Hepatocyte (in vitro differentiated cells): Measurements from ENCODE around the gene EGLN2. TPM values are rescaled to one million over a fixed set of nuclear protein-coding genes. Genes with fewer than 3 reads are reported as not detected.
"Not testable (repeated sequence)": the region's sequence is repeated elsewhere in the genome, so short reads cannot be mapped to it uniquely, and the experiment has no call there.

Experiments used
- DNase-seq: peaks from one replicate; pipeline ENCODE4 v3.0.0-alpha.2; 2016; ENCODE audit warnings: low spot score
- H2AFZ ChIP-seq: fragments of 200-600 bp; sonication (generic); 2 replicates; pipeline ENCODE4 v1.6.0; 2016; ENCODE audit warnings: antibody characterized with exemption, mild to moderate bottlenecking
- H3K27ac ChIP-seq: fragments of 200-600 bp; sonication (generic); 2 replicates; pipeline ENCODE4 v1.5.1; 2016; ENCODE audit warnings: mild to moderate bottlenecking
- H3K27me3 ChIP-seq: fragments of 200-600 bp; sonication (generic); 2 replicates; pipeline ENCODE4 v1.6.1; 2016
- H3K36me3 ChIP-seq: fragments of 200-600 bp; sonication (generic); replicated peaks from 2 replicates; pipeline ENCODE4 v1.5.1; 2016; ENCODE audit warnings: low read depth; ENCODE audit not compliant: insufficient read depth
- H3K4me1 ChIP-seq: fragments of 200-600 bp; sonication (generic); 2 replicates; pipeline ENCODE4 v1.5.1; 2016; ENCODE audit warnings: mild to moderate bottlenecking, moderate library complexity; ENCODE audit not compliant: insufficient read depth
- H3K4me2 ChIP-seq: fragments of 200-600 bp; sonication (generic); 2 replicates; pipeline ENCODE4 v1.6.0; 2016
- H3K4me3 ChIP-seq: fragments of 200-600 bp; sonication (generic); 2 replicates; pipeline ENCODE4 v1.5.1; 2016; ENCODE audit warnings: mild to moderate bottlenecking
- H3K79me2 ChIP-seq: fragments of 200-600 bp; sonication (generic); 2 replicates; pipeline ENCODE4 v1.6.0; 2017; ENCODE audit warnings: mild to moderate bottlenecking
- H3K9me2 ChIP-seq: fragments of 200-600 bp; sonication (generic); replicated peaks from 2 replicates; pipeline ENCODE4 v1.6.0; 2017; ENCODE audit warnings: mild to moderate bottlenecking; ENCODE audit not compliant: insufficient read depth
- H3K9me3 ChIP-seq: fragments of 200-600 bp; sonication (generic); 2 replicates; pipeline ENCODE4 v1.5.1; 2016; ENCODE audit warnings: low read depth, mild to moderate bottlenecking
- H4K20me1 ChIP-seq: fragments of 200-600 bp; sonication (generic); 2 replicates; pipeline ENCODE4 v1.6.0; 2016; ENCODE audit warnings: mild to moderate bottlenecking; ENCODE audit not compliant: insufficient read depth, poor library complexity, severe bottlenecking
- EZH2 ChIP-seq: fragments of 200-600 bp; sonication (generic); IDR thresholded peaks from 2 replicates; pipeline ENCODE4 v1.6.1; 2016; ENCODE audit warnings: antibody characterized with exemption, mild to moderate bottlenecking, borderline replicate concordance
- EZH2phosphoT487 ChIP-seq: fragments of 200-600 bp; sonication (generic); IDR thresholded peaks from one replicate; pipeline ENCODE4 v1.6.1; 2018; ENCODE audit warnings: antibody characterized with exemption, mild to moderate bottlenecking, low read depth, moderate library complexity; ENCODE audit not compliant: unreplicated experiment, severe bottlenecking
- WGBS: methylation state at CpG from one replicate; pipeline ENCODE4 v1.1.6; 2016; ENCODE audit warnings: low lambda C conversion rate; ENCODE audit errors: missing lambda C conversion rate; 5-methylcytosine and 5-hydroxymethylcytosine counted together
- polyA plus RNA-seq: library from polyadenylated mRNA; unstranded; fragments of >200 nt; fragmentation: Nextera tagmentation; extraction: Ambion mirVana; gene quantifications from 2 replicates; pipeline ENCODE4 v1.2.1, GENCODE V29; 2016
- total RNA-seq: library from RNA; depleted of rRNA; stranded (reverse); fragments of >200 nt; gene quantifications from 2 replicates; pipeline ENCODE4 v1.2.3, GENCODE V29; 2014
- TF ChIP-seq, protein P1 (sequence below): fragments of 200-600 bp; sonication (generic); IDR thresholded peaks from 2 replicates; pipeline ENCODE4 v1.5.1; 2016; ENCODE audit warnings: antibody characterized with exemption, mild to moderate bottlenecking; ENCODE audit not compliant: poor library complexity

EGLN2 gene
- total and polyA plus RNA-seq, 2 experiments from 2014 or later: 88.4 to 121 TPM

DNA sequence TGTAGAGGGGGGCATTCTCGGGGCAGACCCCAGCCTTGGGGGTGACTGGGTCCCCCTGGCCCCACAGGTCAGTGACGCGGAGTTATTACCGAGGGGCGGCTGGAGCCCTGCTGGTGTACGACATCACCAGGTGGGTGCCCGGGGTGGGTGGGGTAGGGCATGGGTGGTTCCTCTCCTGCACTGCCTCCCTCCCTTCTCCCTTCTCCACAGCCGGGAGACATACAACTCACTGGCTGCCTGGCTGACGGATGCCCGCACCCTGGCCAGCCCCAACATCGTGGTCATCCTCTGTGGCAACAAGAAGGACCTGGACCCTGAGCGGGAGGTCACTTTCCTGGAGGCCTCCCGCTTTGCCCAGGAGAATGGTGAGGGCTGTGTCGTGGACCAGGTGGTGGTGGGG lies 15.3 kb upstream of the EGLN2 start:
- 95% methylated on average over 14 of the region's 14 CpGs for WGBS

GRCh38 chr19:40784146-40784545 lies 14.8 kb upstream of the EGLN2 start:
- not testable (repeated sequence) for H3K4me1 ChIP-seq, DNase-seq, H4K20me1 ChIP-seq, H3K27ac ChIP-seq, H3K4me2 ChIP-seq, H3K9me3 ChIP-seq, H3K36me3 ChIP-seq, H2AFZ ChIP-seq, H3K27me3 ChIP-seq, H3K4me3 ChIP-seq, H3K79me2 ChIP-seq, H3K9me2 ChIP-seq
- WGBS: 100% methylated on average over 2 of the region's 2 CpGs

More for the DNA sequence above, 15.3 kb upstream of the EGLN2 start:
- no peak overlapping the region for H3K27ac ChIP-seq
- H3K27me3 ChIP-seq: no peaks in the 10 kb centered on the region
- no peak for TF ChIP-seq EZH2phosphoT487
- TF ChIP-seq, protein P1, sequence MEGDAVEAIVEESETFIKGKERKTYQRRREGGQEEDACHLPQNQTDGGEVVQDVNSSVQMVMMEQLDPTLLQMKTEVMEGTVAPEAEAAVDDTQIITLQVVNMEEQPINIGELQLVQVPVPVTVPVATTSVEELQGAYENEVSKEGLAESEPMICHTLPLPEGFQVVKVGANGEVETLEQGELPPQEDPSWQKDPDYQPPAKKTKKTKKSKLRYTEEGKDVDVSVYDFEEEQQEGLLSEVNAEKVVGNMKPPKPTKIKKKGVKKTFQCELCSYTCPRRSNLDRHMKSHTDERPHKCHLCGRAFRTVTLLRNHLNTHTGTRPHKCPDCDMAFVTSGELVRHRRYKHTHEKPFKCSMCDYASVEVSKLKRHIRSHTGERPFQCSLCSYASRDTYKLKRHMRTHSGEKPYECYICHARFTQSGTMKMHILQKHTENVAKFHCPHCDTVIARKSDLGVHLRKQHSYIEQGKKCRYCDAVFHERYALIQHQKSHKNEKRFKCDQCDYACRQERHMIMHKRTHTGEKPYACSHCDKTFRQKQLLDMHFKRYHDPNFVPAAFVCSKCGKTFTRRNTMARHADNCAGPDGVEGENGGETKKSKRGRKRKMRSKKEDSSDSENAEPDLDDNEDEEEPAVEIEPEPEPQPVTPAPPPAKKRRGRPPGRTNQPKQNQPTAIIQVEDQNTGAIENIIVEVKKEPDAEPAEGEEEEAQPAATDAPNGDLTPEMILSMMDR: no peak
- no peak for TF ChIP-seq EZH2
- no peak for DNase-seq
- H2AFZ ChIP-seq: no peak overlapping the region
- no peaks in the 10 kb centered on the region for H3K9me2 ChIP-seq
- no peaks in the 10 kb centered on the region for H4K20me1 ChIP-seq
- no peak overlapping the region for H3K4me2 ChIP-seq
- peaks cover 4% of the 10 kb centered on the region for H3K79me2 ChIP-seq
- H3K4me1 ChIP-seq: no peaks in the 10 kb centered on the region
- H3K9me3 ChIP-seq: no peaks in the 10 kb centered on the region
- H3K36me3 ChIP-seq: no peaks in the 10 kb centered on the region
- H3K4me3 ChIP-seq: no peak overlapping the region

DNA sequence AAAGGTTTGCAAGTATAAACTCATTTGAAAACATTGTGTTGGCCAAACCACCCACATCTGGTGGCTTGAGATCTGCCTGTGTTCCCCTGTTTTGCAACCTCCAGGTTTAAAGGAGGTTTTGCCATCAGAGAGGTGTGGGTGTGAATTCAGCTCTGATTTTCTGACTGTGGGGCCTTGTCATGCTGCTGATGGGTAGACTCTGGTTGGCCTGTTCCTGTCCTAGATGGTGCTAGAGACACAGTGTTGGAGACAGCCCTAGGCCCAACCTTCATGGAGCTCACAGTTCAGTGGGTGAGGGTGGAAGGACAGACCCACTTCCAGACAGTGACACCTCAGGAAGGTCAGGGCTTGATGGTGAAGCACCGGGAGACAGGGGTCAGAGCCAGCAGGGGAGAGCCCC lies 13.5 kb upstream of the EGLN2 start:
- no peak overlapping the region for H3K4me2 ChIP-seq
- H3K4me3 ChIP-seq: no peak overlapping the region
- H3K36me3 ChIP-seq: no peaks in the 10 kb centered on the region
- no peaks in the 10 kb centered on the region for H3K27me3 ChIP-seq
- H3K27ac ChIP-seq: no peak overlapping the region
- no peaks in the 10 kb centered on the region for H3K9me2 ChIP-seq
- TF ChIP-seq EZH2phosphoT487 (no peak), EZH2 (no peak)
- TF ChIP-seq, protein P1: no peak
- 78% methylated on average over 1 of the region's 1 CpG for WGBS
- H3K9me3 ChIP-seq: no peaks in the 10 kb centered on the region
- H3K79me2 ChIP-seq: no peaks in the 10 kb centered on the region
- no peak for DNase-seq
- no peak overlapping the region for H2AFZ ChIP-seq
- H3K4me1 ChIP-seq: no peaks in the 10 kb centered on the region
- no peaks in the 10 kb centered on the region for H4K20me1 ChIP-seq

GRCh38 chr19:40786060-40787037 lies 12.6 kb upstream of the EGLN2 start:
- H3K27me3 ChIP-seq: no peaks in the 10 kb centered on the region
- H3K79me2 ChIP-seq: no peaks in the 10 kb centered on the region
- DNase-seq: no peak
- no peak overlapping the region for H3K27ac ChIP-seq
- H3K9me2 ChIP-seq: no peaks in the 10 kb centered on the region
- no peak overlapping the region for H3K4me2 ChIP-seq
- no peak for TF ChIP-seq EZH2
- no peak for TF ChIP-seq EZH2phosphoT487
- TF ChIP-seq, protein P1: no peak
- no peak overlapping the region for H3K4me3 ChIP-seq
- no peaks in the 10 kb centered on the region for H4K20me1 ChIP-seq
- no peaks in the 10 kb centered on the region for H3K9me3 ChIP-seq
- H3K4me1 ChIP-seq: no peaks in the 10 kb centered on the region
- no peak overlapping the region for H2AFZ ChIP-seq
- 96% methylated on average over 24 of the region's 25 CpGs for whole genome bisulfite sequencing
- H3K36me3 ChIP-seq: no peaks in the 10 kb centered on the region
